Endometrial microvascular endothelial cells (primary cell): ENCODE data around the gene ARHGAP22. TPM values are rescaled to one million over a fixed set of nuclear protein-coding genes. Genes with fewer than 3 reads are reported as not detected.

Experiments used
- in situ Hi-C: cut with HindIII; loops from 2 replicates; pipeline ENCODE4 v1.10.0; 2017; ENCODE audit warnings: low sequenced_read_pairs, low pct_unique_long_range_greater_than_20kb; ENCODE audit errors: inconsistent ontology term
- total RNA-seq: library from RNA; depleted of rRNA; stranded (reverse); fragments of >200 nt; gene quantifications from one replicate; pipeline ENCODE4 v1.2.3, GENCODE V29; 2015; ENCODE audit errors: inconsistent ontology term

The ARHGAP22 gene
- total RNA-seq, 1 donor from 2014 or later, result 80.9 TPM

DNA sequence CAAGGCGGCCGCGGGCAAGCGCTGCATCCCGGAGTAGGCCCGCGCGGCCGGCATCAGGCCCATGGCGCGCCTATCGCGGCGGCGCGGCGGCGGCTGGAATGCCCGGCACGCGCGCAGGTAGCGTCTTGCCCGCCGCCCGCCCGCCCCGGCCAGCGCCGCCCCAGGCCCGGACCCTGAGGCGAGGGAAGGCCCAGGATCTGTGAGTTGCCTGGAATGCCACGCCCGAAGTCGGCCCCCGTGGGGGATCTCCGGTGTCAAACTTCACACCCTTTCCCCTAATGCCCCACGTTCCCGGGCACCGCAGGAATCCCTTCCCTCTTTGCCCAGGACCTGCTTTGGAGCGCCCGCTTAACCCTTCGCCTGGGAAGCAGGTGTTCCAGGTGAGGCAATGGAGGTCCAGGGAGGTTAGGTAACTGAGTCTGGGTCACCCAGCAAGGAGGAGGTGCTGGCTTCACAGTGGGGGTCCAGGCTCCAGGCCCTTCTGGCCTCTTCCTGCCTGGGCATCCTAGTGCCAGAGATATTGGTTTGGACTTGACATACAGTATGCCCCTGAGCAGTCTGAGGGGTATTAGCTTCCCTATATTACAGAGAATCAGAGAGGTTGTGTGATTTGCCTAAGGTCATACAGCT, 138.1 kb downstream of the ARHGAP22 start:
- in situ Hi-C loops, result no loop called here

- in situ Hi-C loops, result no loop called here
Measured at GRCh38 chr10:48465860-48466521, 138.9 kb downstream of the ARHGAP22 start.

DNA sequence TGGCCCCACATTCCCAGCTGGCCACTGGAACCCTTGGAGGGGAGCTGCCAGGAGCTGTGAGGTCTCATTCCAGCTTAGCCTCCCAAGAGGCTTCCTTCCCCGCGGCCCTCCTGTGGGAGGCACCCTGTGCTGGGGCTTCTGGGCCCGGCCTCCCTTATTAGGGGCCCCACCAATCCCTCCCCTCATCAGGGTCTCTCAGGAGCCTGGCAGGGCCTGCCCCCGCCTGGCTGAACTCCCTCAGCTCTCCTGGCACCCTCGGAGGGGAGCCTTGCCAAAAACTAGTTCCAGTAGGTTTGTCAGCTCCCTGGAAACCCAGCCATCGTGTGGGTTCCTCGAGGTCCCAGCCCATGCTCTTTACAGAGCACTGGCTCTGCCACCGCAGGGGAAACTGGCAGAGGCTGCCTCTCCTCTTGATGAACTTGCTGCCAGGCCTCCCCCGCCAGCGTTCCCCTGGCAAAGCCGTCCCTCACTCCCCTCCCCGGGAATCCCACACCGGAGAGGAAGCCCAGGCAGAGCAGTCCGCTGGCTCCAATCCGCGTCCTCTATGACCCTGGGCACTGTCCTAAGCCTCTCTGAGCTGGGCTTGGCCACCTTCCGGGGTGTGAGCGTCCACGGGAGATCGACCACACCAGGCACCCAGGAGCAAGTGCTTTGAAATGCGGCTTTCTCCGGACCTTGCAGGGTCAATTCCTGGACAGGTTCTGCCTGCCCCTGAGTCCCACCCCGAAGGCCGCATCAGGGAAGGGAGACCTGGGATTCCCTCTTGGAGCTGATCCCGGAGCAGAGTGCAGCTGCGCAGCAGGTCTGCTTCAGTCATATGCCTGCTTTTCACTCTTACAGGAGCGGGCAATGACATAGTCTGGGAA, 139.8 kb downstream of the ARHGAP22 start:
- in situ Hi-C loops, result no loop called here

DNA sequence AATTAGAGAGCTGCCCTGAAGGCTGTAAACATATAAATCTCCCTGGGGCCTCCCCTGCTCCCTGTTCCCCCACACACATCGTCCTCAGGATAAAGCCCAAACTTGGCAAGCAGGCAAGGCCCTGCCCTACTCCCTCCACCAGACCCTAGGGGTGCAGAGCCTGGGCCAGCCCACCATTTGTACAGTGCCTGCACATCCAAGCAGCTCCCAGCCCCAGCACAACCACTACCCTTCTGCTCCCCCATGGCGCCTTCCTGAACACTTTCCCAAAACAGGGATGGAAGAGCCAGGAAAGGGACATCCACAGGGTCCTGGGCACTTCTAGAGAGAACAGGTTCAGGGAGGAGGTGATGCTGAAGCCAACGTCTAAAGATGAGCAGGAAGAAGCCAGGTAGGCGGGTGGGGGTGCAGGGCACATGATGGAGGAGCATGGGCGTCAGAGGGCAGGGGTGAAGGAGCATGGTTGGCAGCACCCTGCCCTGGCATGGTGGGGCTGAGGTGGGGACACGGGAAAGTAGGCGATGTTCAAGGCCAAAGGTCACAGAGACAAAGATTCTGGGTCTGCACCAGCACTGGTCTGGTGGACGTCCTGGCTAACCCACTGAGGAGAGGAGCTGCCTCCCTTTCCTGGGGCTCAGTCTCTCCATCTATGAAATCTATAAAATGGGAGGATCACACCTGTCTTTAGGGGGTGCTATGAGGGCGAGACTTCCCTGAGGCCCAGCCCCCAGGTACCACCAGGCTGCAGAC, 140.6 kb downstream of the ARHGAP22 start:
- in situ Hi-C loops, result no loop called here

DNA sequence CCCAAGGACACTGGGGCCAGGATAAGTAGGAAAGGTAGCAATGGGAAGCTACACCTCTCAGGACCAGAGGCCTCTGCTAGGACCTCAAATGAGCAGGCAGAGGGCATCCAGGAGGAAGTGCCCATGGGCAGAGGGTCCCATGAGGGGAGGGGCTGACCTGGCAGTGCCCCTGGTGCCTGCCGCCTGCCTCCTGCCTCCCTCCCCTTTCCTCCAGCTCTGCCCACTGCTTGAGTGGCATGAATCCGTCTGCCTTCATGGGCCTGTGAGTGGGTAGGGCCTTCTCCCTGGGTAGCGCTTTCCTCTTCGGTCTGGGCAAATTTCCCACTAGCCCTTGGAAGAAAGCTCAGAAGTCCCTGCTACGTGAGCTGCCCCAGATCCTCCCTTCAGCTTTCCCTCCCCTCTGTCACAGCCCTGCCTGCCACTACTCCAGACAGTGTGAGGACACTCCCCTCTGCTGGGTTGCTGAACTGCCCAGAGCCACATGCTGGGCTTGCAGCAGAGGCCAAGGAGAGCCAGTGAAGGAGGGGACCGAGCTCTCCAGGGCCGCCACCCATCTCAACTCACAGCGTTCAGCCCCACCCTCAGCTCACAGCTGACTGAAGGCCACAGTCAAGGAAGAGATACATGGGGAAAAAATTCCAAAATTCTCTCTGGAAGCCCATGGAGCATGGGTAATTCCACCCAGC, 141.4 kb downstream of the ARHGAP22 start:
- in situ Hi-C loops, result no loop called here

- in situ Hi-C loops, result no loop called here
Measured at GRCh38 chr10:48462482-48463020, 142.3 kb downstream of the ARHGAP22 start.

DNA sequence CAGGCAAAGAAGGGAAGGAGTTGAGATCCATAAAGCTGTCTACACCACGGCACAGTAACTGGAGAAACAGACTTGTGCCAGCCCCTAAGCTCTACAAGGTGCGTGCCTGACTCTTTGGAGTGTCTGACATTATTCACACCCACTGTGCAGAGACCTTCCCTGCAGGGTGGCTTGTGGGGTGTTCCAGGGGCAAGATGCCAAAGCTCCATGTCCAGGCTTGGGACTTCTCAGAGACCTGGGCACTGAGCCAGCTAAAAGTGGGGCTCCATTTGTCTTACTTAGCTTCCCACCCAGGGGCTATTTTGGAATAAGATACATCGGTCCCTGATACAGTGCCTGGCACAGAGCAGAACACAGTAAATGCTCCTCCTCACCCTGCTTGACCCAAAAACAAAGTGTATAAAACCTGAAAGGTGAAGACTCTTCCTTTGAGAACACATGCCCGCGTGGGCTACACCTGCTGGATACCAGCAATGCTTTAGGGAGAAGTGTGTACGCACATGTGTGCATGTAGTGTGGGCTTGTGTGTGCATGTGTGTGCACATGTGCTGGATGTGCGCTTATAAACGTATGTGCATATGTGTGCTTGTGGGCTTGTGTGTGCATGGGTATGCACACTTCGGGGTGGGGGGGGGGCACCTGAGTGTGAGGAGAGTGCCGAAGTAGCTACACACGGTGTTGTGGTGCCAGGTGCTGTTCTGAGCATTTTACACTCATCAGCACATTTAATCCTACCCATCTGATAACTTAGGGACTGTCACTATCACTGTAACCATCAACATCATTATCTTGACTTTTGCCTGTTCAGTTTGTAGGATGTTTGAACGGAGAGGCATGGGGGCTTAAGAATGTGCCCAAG, 143.0 kb downstream of the ARHGAP22 start:
- in situ Hi-C loops, result no loop called here

DNA sequence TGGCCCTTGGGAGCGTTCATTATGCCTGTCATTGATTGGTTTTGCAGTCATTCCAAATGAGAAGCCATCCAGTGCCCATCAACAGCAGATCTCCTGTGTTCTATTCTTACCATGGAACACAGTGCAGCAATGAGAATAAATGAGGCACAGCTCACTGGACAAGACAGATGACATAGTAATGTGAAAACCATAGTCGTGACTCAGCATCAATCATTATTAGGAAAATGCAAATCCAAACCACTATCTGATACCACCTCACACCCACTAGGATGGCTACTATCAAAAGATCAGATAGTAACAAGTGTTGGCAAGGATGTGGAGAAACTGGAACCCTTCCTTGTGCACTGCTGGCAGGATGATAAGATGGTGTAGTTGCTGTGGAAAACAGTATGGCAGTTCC, 144.7 kb downstream of the ARHGAP22 start:
- in situ Hi-C loops, result no loop called here

DNA sequence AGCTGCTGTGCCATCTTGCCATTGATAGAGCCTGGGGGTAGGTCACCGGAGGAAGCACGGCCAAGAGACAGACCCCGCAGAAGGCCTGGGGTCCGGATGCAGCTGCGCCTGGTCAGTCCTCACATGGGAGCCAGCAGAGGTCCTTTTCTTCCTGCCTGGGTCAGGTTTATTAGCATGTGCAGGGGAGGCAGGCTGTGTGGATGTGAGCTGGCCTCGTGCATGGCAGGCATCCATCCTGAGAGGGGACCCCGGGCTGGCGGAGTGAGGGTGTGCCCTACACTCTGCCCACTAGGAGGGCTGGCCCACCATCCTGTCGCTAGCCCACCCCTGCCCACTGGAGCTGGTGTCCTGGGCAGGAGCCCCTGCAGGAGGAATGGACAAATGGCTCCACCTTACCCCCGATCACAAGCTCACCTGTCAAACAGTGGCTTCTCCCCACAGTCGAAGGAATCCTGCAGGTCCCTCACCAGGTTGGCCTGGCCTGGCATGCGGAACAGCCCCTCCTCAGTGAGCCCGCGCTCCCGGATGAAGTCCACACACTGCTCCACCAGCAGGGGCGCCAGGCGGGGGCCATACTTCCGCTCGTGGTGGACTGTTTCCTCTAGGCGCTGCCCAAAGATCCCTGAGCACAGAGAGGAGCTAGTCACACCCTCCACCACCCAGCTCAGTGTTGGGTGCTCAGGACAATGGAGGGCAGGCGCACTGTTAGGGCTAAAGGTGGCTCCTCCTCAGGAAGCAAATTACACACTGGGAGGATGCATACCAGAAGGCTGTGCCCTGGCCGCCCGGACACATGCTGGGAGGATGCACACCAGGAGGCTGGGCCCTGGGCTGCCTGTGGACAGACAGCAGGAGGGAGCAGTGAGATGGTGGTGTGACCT, 145.4 kb downstream of the ARHGAP22 start:
- in situ Hi-C loops, result no loop called here

DNA sequence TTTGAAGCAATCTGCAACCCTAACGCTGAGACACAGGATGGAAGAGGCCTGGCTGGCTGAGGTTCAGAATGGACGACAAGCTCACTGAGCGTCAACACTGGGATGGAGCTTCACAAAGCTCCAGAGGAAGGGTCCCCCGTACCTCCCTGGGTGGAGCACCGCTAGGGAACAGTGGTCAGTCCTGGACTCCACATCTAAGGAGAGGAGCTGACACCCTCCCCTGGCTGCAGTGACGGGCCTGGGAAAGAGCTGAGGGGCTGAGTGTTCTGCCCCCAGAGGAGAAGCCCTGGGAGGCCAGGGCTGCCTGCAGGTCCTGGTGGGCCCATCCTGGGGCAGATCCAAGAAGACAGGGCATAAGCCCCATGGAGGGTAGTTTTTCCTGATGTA, 146.2 kb downstream of the ARHGAP22 start:
- in situ Hi-C loops, result no loop called here

DNA sequence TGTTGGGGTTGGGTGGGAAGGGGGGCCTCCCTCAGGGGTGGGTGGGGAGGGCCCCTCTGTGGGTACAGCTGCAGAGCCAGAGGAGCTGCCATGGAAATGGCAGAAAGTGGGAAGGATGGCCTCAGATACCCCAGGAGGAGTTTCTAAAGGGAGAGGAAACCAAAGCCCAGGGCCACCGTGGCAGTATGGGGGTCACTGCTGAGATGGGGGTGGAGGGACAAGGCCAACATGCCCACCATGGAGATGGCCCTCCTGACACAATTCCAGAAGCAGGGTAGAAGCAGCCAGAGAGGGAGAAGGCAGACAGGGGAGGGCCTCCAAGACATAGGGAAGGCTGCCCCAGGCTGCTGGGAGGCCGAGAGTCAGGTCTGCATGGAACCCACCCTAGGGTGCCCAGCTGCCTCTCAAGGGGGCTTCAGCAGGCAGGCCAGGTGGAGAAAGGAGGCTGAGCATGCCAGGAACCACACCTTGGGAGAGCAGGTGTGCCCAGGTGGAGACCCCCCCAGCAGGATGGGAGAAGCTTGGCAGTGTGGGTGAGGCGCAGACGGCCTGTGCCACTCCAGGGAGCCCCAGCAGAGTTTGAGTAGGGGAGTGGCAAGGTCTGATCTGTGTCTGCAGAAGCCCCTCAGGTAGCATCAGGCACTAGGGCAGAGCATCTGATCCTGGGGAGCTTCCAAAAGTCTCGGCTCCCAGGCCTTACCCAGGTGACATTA, 146.8 kb downstream of the ARHGAP22 start:
- in situ Hi-C loops, result no loop called here

- in situ Hi-C loops, result no loop called here
Measured at GRCh38 chr10:48456808-48457761, 147.8 kb downstream of the ARHGAP22 start.

DNA sequence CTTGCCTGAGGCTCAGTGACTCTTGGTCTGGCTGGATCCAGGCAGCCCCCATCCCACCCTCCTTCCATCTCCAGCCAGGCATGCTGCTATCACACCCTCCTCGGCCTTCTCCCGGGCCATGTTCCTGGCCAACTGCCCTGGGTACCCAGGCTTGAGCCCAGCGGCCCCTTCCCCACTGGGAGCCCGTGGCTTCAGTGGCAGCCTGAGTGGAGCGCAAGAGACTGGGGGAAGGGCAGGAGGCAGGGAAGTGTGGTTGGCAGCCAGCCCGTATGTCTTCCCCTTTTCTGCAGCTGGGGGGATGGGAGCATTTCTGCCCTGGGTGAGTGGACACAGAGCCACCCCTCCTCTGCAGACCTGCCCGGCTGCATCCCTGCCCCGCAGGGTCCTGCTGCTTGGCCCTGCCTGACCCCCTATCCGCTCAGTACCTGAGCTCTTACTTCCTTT, 148.5 kb downstream of the ARHGAP22 start:
- in situ Hi-C loops, result no loop called here

DNA sequence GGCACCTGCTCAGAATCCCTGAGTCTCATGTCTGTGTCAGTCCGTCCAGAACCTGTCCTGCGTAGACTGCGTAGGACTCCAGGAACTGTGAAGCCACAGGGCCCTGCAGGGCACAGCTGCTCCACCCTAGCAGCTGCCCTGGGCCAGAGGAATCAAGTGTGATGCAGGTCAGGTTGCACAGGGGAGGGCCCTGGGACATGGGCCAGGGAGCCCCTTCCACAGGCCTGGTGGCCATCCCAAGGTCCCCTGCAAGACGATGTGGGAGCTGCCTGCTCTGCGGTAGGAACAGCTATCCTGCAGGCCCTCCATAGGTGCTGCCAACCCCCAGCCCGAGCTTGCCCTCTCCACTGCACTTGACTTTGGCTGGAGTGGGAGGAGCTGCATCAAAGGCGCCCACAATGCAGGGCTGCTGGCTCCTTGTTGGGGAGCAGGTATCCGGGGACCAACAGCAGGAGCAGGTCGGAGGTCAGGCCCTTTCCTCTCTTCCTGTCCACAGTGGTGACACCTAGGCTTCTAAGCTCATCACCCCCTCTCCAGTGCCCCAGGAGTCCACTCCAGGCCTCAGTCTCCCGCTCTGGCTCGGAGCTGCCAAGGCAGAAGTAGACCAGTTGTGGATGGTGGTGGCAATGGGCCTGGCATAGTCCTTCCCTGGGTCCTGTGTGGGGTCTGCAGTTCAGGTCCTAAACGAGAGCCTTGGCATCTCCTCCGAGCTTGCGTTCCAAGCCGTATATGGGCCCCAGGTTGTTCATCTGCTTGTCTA, 149.3 kb downstream of the ARHGAP22 start:
- in situ Hi-C loops, result no loop called here
